Activated B cell treated with CpG ODN at 0.5 μM for 24 hours (primary cell): ENCODE measurements around the gene POT1. TPM values are rescaled to one million over a fixed set of nuclear protein-coding genes. Genes with fewer than 3 reads are reported as not detected.
A peak's percentile ranks its signal among the peaks of the same experiment; 100 is the strongest.

Source experiments
- ATAC-seq: fragments of 200-7000 bp; cut with Tn5 transposase; one replicate; pipeline ENCODE4 v1.10.0; 2021; ENCODE audit warnings: low read depth, mild to moderate bottlenecking, moderate library complexity
- CTCF ChIA-PET: fragments of 350-600 bp; sonication (Branson Sonifier 250); formaldehyde crosslinking; loops from one replicate; lab custom pipeline; 2021; ENCODE audit warnings: antibody characterized with exemption; lab: Charles Lee
- POLR2A ChIA-PET: fragments of 350-600 bp; sonication (Branson Sonifier 250); formaldehyde crosslinking; loops from one replicate; lab custom pipeline; 2021; ENCODE audit warnings: antibody characterized with exemption; lab: Charles Lee
- DNase-seq: peaks from one replicate; pipeline ENCODE4 v3.0.0; 2022
- H3K27ac Mint-ChIP-seq: one replicate; pipeline ENCODE4 v1.8.0; 2020; ENCODE audit warnings: mixed read lengths
- H3K27me3 Mint-ChIP-seq: one replicate; pipeline ENCODE4 v1.8.0; 2021; ENCODE audit warnings: mixed read lengths
- H3K36me3 Mint-ChIP-seq: one replicate; pipeline ENCODE4 v1.8.0; 2021; ENCODE audit warnings: low read depth, mixed read lengths
- H3K4me1 Mint-ChIP-seq: one replicate; pipeline ENCODE4 v1.8.0; 2021; ENCODE audit warnings: mixed read lengths
- H3K4me3 Mint-ChIP-seq: one replicate; pipeline ENCODE4 v1.8.0; 2020; ENCODE audit warnings: mild to moderate bottlenecking, mixed read lengths
- H3K9me3 Mint-ChIP-seq: one replicate; pipeline ENCODE4 v1.8.0; 2020; ENCODE audit warnings: mixed read lengths
- intact Hi-C: fragments of 100-400 bp; cut with micrococcal nuclease; formaldehyde crosslinking; loops from one replicate; pipeline ENCODE4 v1.15.1; 2024
- total RNA-seq: library from RNA; stranded (reverse); gene quantifications from 2 replicates; pipeline ENCODE4 v1.2.3, GENCODE V29; 2022
- TF ChIP-seq, protein P1 (sequence below): fragments of 200-600 bp; IDR thresholded peaks from one replicate; pipeline ENCODE4 v1.8.0; 2022; ENCODE audit warnings: antibody characterized with exemption, mild to moderate bottlenecking

POT1 gene
- total RNA-seq, 1 donor from 2014 or later = 26.8 TPM

DNA sequence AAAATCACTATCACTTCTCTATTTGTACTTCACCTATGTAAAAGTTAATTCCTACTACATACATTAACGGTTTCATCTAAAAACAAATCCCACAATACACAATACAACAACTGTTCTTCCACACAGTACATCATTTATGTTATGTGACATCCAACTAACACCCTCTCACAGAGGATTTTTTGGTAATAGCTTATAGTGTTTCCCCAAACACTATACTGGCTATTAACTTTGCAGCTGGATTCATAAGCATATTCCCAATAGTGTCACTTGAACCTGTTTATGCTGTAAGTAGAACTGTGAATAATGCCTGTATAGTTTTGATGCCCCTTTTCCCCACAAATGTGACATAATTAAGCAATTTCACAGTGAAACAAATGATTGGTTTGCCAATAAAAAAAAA, 49.9 kb downstream of the POT1 start:
- DNase-seq (no peak), ATAC-seq (no peak)
- TF ChIP-seq, protein P1, sequence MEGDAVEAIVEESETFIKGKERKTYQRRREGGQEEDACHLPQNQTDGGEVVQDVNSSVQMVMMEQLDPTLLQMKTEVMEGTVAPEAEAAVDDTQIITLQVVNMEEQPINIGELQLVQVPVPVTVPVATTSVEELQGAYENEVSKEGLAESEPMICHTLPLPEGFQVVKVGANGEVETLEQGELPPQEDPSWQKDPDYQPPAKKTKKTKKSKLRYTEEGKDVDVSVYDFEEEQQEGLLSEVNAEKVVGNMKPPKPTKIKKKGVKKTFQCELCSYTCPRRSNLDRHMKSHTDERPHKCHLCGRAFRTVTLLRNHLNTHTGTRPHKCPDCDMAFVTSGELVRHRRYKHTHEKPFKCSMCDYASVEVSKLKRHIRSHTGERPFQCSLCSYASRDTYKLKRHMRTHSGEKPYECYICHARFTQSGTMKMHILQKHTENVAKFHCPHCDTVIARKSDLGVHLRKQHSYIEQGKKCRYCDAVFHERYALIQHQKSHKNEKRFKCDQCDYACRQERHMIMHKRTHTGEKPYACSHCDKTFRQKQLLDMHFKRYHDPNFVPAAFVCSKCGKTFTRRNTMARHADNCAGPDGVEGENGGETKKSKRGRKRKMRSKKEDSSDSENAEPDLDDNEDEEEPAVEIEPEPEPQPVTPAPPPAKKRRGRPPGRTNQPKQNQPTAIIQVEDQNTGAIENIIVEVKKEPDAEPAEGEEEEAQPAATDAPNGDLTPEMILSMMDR = no peak
- CTCF ChIA-PET = no interaction called here
- intact Hi-C loops = no loop called here
- no peak overlapping the region for H3K4me3 Mint-ChIP-seq
- H3K9me3 Mint-ChIP-seq = no peaks in the 10 kb centered on the region
- no peaks in the 10 kb centered on the region for H3K36me3 Mint-ChIP-seq
- POLR2A ChIA-PET = no interaction called here
- no peaks in the 10 kb centered on the region for H3K4me1 Mint-ChIP-seq
- H3K27me3 Mint-ChIP-seq = no peaks in the 10 kb centered on the region
- no peak overlapping the region for H3K27ac Mint-ChIP-seq

DNA sequence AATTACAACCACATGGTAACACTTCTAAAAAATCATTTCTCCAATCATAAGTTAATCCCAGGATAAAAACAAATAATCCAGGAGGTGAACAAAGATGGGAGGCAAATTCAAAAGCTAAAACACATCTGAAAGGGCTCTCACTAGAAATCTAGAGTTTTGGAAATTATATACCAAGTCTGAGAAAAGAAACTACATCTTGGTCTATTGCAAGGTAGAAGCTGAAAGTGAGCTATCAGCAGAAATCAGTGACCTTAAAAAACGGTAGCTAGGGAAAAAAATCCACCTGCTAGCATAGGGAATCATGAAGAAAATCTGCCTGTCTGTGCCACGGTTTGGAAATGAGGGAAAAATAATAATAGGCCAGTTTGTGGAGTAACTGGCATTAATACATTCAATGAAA, 50.5 kb downstream of the POT1 start:
- TF ChIP-seq, protein P1 = no peak
- no peak for ATAC-seq
- Mint-ChIP-seq H3K27me3 (no peaks in the 10 kb centered on the region), H3K36me3 (peaks cover under 1% of the 10 kb centered on the region), H3K4me3 (no peak overlapping the region), H3K9me3 (no peaks in the 10 kb centered on the region), H3K27ac (no peak overlapping the region), H3K4me1 (no peaks in the 10 kb centered on the region)
- DNase-seq = no peak
- intact Hi-C loops = no loop called here
- POLR2A ChIA-PET = no interaction called here
- CTCF ChIA-PET = no interaction called here

DNA sequence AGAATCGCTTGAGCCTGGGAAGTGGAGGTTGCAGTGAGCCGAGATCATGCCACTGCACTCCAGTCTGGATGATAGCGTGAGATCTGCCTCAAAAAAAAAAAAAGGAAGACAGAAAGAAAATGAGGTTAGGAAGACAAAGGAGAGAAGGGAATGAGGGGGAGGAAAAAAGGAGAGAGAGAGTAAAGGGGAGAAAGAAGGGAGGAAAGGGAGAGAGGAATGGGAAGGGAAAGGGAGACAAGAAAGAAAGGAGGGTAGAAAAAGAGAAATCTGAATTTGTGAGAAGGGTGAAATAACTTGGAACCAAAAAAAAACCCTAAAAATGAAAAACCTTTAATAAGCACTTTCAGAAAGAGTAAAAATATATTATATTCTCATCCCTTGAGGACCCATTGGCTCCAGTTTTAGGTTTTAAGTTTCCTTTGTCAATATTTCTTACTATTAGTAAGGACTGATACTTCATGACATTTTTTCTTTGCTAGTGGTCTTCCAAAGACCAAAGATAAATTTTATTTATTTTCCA, 54.9 kb downstream of the POT1 start:
- H3K4me1 Mint-ChIP-seq = no peaks in the 10 kb centered on the region
- no peak overlapping the region for H3K27ac Mint-ChIP-seq
- POLR2A ChIA-PET = no interaction called here
- H3K9me3 Mint-ChIP-seq = no peaks in the 10 kb centered on the region
- H3K36me3 Mint-ChIP-seq = peaks cover 5% of the 10 kb centered on the region
- ATAC-seq (no peak), DNase-seq (no peak)
- TF ChIP-seq, protein P1 = no peak
- CTCF ChIA-PET = no interaction called here
- H3K27me3 Mint-ChIP-seq = no peaks in the 10 kb centered on the region
- H3K4me3 Mint-ChIP-seq = no peak overlapping the region
- intact Hi-C loops = no loop called here

DNA sequence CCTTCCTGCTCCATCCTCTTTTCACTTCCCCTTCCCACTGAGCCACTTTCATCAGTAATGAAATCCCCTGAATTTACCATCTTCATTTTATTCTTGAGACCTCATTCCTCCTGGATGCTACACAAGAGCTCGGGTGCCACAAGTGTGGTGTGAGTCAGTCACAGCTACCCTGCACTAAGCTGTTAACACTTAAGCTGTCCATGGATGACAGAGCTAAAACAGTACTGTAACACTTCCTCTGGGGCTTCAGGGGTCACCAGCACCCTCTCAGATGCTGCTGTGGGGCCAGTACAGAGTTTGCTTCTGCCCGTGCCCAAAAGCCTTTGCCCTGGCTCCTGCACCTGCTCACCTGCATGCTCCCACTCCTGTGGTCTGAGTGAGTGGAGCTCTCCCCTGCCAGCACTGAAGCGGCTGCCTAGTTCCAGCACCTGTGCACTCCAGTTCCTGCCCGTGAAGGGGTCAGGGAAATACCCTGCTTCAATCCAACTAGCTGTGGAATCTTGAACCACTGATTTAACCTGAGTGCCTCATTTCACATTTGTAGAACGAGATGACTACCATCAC, 71.9 kb downstream of the POT1 start:
- no peak for ATAC-seq
- H3K27ac Mint-ChIP-seq = no peak overlapping the region

DNA sequence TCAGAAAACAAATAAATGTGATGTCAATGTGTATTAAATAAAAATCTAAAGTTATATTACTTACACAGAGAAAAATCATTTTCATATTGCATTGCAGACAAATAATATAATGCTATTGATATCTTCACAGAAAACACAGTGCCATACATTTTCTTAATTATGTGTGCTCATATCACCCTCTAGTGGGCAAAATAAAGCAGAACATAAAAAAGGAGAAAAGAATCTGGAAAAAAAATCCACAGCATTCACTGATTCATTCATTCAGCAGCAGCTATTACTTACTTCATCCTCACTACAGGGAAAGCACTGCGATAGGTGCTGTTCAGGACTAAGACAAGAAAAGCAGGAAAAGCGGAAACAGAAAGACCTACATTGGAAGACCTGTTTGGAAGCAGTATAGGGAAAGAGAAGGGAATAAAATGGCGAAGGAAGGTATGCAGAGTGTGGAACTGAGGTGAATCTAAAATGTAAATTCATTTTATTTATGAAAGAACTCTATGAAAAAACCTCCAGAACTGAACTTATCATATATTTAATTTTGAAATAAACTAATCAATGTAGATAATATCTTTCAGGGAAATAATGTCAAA, 73.2 kb downstream of the POT1 start:
- Mint-ChIP-seq H3K4me1 (no peaks in the 10 kb centered on the region), H3K27me3 (no peaks in the 10 kb centered on the region), H3K27ac (no peak overlapping the region), H3K4me3 (no peak overlapping the region), H3K9me3 (no peaks in the 10 kb centered on the region), H3K36me3 (peaks cover 33% of the 10 kb centered on the region)
- POLR2A ChIA-PET = no interaction called here
- CTCF ChIA-PET = no interaction called here
- TF ChIP-seq, protein P1 = peak; percentile 42
- DNase-seq (no peak), ATAC-seq (no peak)
- intact Hi-C loops = loop anchor here (1.0 to 10.0 kb wide), 5 partner anchors 704 to 1362 kb away; no protein-coding TSS in a partner anchor

More for the DNA sequence above, 71.9 kb downstream of the POT1 start:
- TF ChIP-seq, protein P1 = no peak
- CTCF ChIA-PET = no interaction called here
- H3K36me3 Mint-ChIP-seq = peaks cover 37% of the 10 kb centered on the region
- H3K4me1 Mint-ChIP-seq = no peaks in the 10 kb centered on the region
- no peak overlapping the region for H3K4me3 Mint-ChIP-seq
- intact Hi-C loops = loop anchor here (5.0 to 10.0 kb wide), 4 partner anchors 705 to 1173 kb away; no protein-coding TSS in a partner anchor
- POLR2A ChIA-PET = no interaction called here
- no peaks in the 10 kb centered on the region for H3K9me3 Mint-ChIP-seq
- no peak for DNase-seq
- H3K27me3 Mint-ChIP-seq = no peaks in the 10 kb centered on the region
